ENCODE measurements around the gene MAMDC4.

The MAMDC4 gene

GRCh38 chr9:136851941-136852663 lies at the start of gene MAMDC4:
TSS of gene MAMDC4 (plus strand) at chr9:136852346. CDS start at chr9:136852417, 71 bp downstream.
- in situ Hi-C loops (cut with HindIII; ENCODE audit: low sequenced_read_pairs), result no loop called here

GRCh38 chr9:136803009-136803550 lies 49.1 kb upstream of the MAMDC4 start:
- in situ Hi-C loops (cut with HindIII; ENCODE audit: low sequenced_read_pairs), result loop anchor here (25.0 kb wide), 1 partner anchor 359 kb away; the partner anchor contains the start of genes LRRC26 and TMEM210

DNA sequence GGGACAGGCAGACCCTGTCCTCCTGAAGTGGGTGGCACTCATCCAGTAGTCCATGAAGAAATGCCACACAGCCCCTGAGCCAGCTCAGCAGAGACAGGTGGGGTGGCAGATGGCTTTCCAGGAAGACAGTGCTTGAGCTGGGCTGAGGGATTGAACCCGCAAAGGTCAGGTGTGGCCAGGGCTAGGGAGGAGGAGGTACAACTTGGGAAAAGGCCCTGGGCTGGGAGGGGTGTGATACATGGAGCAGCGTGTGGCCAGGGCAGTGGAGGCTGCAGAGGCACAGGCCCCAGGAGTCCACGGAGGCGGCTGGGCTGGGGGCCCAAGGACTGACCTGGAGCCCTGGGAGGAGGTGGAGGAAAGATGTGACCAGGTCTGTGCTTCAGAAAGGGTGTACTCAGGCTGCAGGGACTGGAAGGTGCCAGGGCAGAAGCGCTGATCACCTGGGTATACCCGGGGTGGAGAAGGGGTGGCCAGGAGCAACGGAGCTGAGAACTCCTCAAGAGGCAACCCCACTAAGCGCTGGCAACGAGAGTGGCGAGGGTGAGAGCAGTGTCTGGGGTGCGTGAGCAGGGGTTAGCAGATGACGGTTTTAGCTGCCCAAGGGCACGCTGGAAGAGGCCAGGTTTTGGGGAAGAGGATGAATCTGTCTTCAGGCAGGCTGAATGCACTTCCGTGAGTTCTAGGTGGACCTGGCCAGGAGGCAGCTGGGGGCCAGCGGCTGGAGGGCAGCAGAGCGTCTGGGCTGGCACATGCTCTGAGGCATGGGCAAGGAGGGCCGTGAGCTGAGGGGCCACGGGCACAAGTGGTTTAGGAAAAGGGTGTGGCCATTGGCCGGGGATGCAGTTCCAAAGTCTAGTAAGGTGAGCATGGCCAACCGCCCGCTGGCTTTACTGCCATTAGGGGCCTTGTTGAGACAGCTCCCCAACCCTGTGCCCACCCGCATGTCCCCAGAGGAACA lies 48.3 kb upstream of the MAMDC4 start:
- in situ Hi-C loops (cut with HindIII; ENCODE audit: low sequenced_read_pairs), result loop anchor here (25.0 kb wide), 1 partner anchor 358 kb away; the partner anchor contains the start of genes LRRC26 and TMEM210

DNA sequence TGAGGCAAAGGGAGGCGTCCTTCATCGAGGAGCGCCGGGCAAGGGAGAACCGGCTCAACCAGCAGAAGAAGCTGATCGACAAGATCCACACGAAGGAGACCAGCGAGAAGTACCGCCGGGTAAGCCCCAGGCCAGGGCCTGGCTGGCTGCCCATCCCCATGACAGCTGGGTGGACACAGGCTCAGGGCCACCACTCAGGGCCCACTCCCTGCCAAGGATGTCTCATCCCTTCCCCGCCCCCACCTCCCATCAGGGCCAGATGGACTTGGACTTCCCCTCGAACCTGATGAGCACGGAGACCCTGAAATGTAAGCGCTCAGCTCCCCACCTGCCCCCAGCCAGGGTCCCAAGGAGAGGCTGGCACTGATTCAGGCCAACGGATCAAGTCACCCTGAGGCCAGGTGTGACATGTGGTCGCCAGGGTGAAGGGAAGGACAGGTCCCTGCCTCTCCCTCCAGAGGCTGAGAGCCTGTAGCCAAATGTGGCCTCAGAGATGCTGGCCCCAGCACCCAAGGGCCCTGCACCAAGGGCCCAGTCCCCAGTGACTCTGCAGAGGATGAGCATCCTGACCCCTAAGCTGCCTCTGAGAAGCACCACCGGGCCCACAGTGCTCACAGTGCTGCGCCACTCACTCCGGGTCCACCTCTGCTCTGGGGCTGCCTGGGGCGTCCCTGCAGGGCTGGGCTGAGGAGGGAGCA lies 47.5 kb upstream of the MAMDC4 start:
- in situ Hi-C loops (cut with HindIII; ENCODE audit: low sequenced_read_pairs), result loop anchor here (5.0 to 25.0 kb wide), 2 partner anchors 38 to 358 kb away; partner anchors contain the start of genes AJM1, LRRC26 and TMEM210

GRCh38 chr9:136805207-136805740 lies 46.9 kb upstream of the MAMDC4 start:
- in situ Hi-C loops (cut with HindIII; ENCODE audit: low sequenced_read_pairs), result loop anchor here (5.0 to 25.0 kb wide), 2 partner anchors 37 to 357 kb away; partner anchors contain the start of genes AJM1, LRRC26 and TMEM210

GRCh38 chr9:136806067-136806466 lies 46.1 kb upstream of the MAMDC4 start:
- in situ Hi-C loops (cut with HindIII; ENCODE audit: low sequenced_read_pairs), result loop anchor here (5.0 to 25.0 kb wide), 2 partner anchors 36 to 356 kb away; partner anchors contain the start of genes AJM1, LRRC26 and TMEM210

DNA sequence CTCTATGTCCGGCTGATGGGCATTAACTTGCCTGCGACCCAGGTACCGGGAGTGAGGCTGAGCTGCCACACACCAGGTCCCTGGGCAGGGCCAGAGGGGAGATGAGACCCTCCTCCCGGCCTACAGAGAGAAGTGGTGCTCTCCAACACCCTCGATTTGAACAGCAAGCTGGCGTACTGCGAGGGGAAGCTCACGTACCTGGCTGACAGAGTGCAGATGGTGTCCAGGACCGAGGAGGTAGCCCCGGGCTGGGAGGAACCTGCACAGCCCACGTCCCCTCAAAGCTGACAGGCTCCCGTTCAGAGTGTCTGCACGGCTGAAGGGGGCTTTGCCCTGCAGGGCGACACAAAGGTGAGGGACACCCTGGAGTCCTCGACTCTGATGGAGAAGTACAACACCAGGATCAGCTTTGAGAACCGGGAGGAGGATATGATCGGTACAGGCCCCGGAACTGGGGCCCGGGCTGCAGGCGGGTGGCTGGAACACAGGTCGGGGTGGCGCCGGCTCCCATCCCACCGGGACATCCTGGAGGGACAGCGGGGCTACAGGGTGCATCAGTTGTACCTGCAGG lies 45.4 kb upstream of the MAMDC4 start:
- in situ Hi-C loops (cut with HindIII; ENCODE audit: low sequenced_read_pairs), result loop anchor here (5.0 to 25.0 kb wide), 2 partner anchors 36 to 356 kb away; partner anchors contain the start of genes AJM1, LRRC26 and TMEM210

GRCh38 chr9:136807281-136808074 lies 44.7 kb upstream of the MAMDC4 start, which contains the start of gene RABL6:
TSS of gene RABL6 (plus strand) at chr9:136807948. CDS start at chr9:136808197, 249 bp downstream.
- in situ Hi-C loops (cut with HindIII; ENCODE audit: low sequenced_read_pairs), result loop anchor here (5.0 to 25.0 kb wide), 2 partner anchors 35 to 355 kb away; partner anchors contain the start of genes AJM1, LRRC26 and TMEM210

- in situ Hi-C loops (cut with HindIII; ENCODE audit: low sequenced_read_pairs), result loop anchor here (5.0 to 25.0 kb wide), 2 partner anchors 34 to 354 kb away; partner anchors contain the start of genes AJM1, LRRC26 and TMEM210
Observed at GRCh38 chr9:136808075-136808805, 43.9 kb upstream of the MAMDC4 start.

- in situ Hi-C loops (cut with HindIII; ENCODE audit: low sequenced_read_pairs), result loop anchor here (5.0 to 25.0 kb wide), 2 partner anchors 34 to 354 kb away; partner anchors contain the start of genes AJM1, LRRC26 and TMEM210
Observed at GRCh38 chr9:136808806-136809158, 43.4 kb upstream of the MAMDC4 start.

DNA sequence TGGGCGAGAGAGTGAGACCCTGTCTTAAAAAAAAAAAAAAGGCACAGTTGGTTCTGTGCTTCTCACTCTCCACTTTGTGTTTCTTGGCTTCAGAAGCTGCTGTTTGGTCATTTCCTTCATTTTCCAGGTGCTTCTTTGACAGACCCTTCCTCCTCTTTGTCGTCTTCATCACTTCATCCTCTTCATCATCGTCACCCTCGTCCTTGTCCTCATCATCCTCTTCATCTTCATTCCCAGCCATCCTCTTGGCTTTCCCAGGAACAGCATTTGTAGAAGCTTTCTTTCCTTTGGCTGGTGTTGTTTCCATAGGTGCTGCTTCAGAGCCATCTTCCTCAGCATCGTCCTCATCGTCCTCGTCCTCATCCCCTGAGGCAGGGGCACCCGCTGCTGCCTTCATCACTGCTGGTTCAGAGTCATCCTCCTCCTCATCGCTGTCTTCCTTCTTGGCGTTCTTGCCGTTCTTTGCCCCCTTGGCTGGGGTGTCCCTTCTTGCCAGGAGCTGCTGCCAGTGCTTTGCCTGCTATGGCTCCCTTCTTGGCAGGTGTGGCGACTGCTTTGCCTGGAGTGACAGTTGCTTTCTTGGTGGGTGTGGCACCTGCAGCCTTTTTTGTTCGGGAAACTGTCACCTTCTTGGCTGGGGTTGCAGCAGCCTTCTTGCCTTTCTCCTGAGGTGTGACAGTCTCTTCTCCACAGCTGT lies 37.3 kb upstream of the MAMDC4 start:
- in situ Hi-C loops (cut with HindIII; ENCODE audit: low sequenced_read_pairs), result loop anchor here (25.0 kb wide), 1 partner anchor 347 kb away; the partner anchor contains the start of genes LRRC26 and TMEM210

- in situ Hi-C loops (cut with HindIII; ENCODE audit: low sequenced_read_pairs), result loop anchor here (25.0 kb wide), 1 partner anchor 347 kb away; the partner anchor contains the start of genes LRRC26 and TMEM210
Observed at GRCh38 chr9:136815422-136815782, 36.7 kb upstream of the MAMDC4 start.

- in situ Hi-C loops (cut with HindIII; ENCODE audit: low sequenced_read_pairs), result loop anchor here (25.0 kb wide), 1 partner anchor 341 kb away; the partner anchor contains the start of genes LRRC26 and TMEM210
Observed at GRCh38 chr9:136820971-136821825, 30.9 kb upstream of the MAMDC4 start.

DNA sequence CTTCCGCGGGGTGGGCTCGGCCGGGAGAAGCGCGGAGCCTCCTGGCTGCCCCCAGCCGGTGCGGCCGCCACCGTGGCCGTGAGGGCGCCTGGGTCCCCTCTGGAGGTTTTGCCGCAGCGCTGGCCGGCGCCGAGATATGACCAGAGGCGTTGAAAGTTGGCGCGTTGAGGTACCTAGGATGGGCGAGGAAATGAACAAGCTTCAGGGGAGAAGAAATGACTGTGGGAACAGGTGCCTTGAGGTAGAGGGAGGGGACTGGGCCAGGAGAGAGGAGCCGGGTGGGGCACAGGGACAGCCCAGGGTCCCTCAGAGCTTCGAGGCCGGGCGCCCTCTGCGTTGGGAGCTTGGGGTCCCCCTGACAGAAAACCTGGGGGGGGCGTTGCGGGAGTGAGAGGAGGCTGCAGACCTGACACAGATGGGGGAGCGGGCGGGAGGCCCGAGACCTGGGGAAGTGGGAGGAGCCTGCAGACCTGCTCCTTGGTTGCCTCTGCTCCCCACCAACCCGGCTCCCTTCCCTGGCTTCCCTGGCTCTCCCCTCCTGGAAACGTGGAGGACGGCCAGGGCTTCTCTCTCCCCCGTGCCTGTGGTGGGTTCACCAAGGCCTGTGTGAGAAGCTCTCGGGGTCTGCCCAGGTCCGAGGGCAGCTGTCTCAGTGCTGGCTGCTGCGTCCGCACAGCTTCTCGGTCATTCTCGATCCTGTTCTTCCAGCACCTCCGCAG lies 30.2 kb upstream of the MAMDC4 start:
- in situ Hi-C loops (cut with HindIII; ENCODE audit: low sequenced_read_pairs), result loop anchor here (25.0 kb wide), 1 partner anchor 340 kb away; the partner anchor contains the start of genes LRRC26 and TMEM210

Measured in endothelial cell of hepatic sinusoid (primary cell).